ENCODE data around the gene LETM1. TPM values are rescaled to one million over a fixed set of nuclear protein-coding genes. Genes with fewer than 3 reads are reported as not detected.

LETM1 gene
- polyA plus RNA-seq, 4 donors, result 18.7 to 30.1 (median 24.2) TPM

DNA sequence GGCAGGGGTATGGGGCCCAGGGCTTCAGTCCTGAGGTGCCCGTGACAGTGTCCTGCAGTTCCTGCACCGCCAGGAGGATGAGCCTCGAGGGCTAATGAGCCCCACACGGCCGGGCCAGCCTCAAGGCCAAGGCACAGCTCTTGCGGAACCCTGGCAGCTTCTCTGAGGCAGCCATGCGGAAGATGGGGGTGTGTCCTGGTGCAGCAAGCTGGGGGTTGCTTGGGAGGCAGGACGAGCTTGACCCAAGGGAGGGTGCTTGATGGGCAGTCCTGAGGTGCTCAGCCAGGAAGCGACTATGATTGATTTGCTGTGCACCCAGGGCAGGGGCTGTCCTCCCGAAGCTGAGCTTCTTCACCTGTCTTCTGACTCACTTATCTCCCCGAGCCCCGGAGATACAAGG lies 72.0 kb downstream of the LETM1 start:
- DNase-seq (ENCODE audit: low read depth in 4 of 4, low spot score in 2 of 4), result no peak

- DNase-seq (ENCODE audit: low read depth in 4 of 4, low spot score in 2 of 4), result no peak
These were observed 72.9 kb downstream of the LETM1 start for GRCh38 chr4:1783015-1783414.

DNA sequence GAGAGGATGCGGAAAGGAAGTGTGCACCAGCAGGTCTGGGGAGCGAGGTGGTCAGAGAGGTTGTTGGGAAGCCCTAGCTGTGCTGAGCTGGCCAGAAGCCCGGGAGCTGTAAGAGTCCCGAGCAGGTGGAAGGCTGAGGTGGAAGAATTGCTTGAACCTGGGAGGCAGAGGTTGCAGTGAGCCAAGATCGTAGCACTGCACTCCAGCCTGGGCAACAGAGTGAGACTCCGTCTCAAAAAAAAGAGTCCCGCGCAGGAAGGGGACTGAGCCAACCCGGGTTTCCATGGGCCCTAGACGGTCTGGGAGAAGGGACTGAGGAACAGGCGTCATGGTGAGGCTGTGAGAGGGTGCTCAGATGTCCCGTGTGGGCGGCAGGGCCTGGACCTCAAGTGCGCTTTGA lies 75.5 kb downstream of the LETM1 start:
- no peak for DNase-seq (ENCODE audit: low read depth in 4 of 4, low spot score in 2 of 4)

DNA sequence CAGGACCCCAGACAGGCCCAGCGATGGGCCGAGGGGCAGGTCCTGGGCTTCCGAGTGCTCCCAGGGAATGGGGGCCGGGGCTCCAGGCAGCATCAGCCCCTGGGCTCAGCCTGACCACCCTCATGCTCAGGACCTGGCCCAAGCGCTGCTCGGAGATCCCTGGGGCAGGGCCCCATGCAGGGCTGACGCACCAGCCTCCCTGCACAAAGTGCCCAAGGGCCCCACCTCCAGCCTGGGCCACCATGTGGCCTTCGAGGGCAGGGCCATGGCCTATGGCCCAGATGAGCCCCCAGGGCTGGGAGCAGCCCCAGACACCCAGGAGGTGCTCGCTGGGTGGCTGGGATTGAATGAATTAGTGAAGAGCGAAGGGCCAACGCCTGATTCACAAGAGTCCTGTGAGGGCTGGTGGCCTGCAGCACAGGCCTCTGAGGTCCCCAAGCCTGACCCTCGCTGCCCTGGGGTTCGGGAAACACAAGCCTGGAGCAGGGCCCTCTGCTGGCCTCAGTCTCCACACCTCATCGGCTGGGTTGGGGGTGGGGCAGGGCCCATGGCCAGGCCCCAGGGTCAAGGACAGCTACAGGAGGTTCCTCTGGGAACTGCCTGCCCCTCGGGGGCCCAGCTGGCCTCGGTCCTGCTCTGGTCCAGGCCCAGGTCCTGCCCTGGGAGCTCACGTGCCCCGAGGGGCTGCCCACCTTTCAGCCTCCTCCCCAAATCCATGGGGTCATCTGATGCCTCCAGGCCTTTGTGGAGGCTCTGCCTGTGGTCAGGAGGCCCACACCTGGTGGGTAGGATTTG lies 76.2 kb downstream of the LETM1 start:
- no peak for DNase-seq (ENCODE audit: low read depth in 4 of 4, low spot score in 2 of 4)

GRCh38 chr4:1778642-1779392 lies 77.1 kb downstream of the LETM1 start:
- no peak for DNase-seq (ENCODE audit: low read depth in 4 of 4, low spot score in 2 of 4)

- no peak for DNase-seq (ENCODE audit: low read depth in 4 of 4, low spot score in 2 of 4)
These were observed 77.9 kb downstream of the LETM1 start for GRCh38 chr4:1777822-1778641.

DNA sequence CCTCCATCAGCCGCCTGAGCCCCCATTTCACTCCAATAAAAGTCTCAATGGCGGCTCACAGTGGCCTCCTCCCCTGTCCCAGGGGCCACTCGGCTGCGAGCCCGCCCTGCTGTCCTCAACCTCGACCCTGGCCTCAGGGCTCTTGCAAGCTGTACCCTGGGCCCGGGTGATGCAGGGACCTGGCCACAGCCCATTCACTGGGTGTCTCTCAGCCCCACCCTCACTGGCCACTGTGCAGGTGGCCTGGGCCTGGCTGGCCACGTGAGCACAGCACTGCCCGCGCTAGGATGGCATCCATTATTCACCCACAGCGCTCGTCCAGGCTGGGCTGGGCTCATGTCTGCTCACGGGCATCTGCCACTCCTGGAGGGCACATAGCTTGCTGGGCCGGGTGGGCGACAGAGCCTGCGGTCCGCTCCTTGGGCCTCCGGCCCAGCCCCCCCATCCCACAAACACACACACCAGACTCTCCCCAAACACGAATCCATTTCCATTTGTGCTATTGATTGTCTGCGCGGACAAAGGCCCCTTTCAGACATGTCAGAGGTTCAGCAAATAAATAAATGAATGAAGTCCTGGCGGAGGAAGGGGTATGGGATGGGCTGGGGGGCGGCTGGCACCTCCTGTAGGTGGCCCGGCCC lies 79.3 kb downstream of the LETM1 start:
- DNase-seq (ENCODE audit: low read depth in 4 of 4, low spot score in 2 of 4), result no peak

DNA sequence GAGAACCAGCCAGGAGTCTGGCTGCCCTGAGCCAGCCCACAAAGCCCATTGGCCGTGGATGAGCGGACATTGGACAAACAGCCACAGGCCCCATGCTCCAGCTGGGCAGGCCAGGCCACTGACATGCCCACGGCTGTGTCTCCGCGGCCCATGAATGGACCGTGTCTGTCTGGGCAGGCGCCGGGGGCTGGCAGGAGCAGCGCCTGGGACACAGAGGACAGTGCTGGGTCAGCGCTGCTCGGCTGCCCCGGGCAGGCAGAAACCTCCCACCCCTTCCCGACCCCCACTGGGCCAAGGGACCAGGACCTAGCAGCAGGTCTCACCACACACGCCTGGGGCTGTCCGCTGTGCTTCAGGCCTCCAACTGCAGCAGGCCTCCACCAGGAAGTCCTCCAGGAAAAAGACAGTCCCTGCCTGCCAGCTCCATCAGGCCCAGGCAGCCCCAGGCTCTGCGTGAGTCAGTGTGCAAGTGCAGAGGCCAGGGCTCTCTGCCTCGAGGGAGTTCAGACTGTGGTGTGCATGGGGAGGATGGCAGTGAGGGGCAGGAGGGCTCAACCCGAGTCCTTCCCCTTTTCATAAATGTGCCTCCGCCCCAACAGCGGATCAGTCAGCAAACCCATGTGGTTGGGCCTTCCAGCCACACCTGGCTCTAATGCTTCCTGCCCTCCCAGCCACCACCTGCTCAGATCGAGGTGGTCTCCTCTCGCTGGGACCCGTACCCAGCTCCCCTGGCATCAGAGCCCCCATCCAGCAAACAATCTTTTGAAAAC lies 80.0 kb downstream of the LETM1 start:
- no peak for DNase-seq (ENCODE audit: low read depth in 4 of 4, low spot score in 2 of 4)

DNA sequence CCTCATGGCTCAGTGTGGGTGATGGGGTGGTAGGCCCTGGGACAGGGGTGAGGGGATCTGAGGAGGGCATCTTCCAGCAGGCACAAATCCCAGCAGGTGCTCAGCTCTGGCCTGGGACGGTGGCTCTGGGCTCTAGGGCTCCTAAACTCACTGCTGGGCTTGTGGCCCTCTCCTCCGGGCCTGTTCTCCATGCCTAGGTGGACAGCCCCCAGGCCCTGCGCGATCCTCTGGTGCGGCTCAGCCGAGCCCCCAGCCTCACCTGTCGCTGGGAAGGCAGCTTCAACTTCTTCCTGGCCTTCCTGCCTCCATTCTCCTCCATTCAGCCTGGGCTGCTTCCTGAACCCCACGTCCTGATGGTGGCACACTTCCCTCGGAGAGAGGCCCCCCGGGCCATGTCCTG lies 82.2 kb downstream of the LETM1 start:
- no peak for DNase-seq (ENCODE audit: low read depth in 4 of 4, low spot score in 2 of 4)

- DNase-seq (ENCODE audit: low read depth in 4 of 4, low spot score in 2 of 4), result no peak
These were observed 83.0 kb downstream of the LETM1 start for GRCh38 chr4:1772853-1773538.

GRCh38 chr4:1771555-1772305 lies 84.2 kb downstream of the LETM1 start:
- DNase-seq (ENCODE audit: low read depth in 4 of 4, low spot score in 2 of 4), result no peak

DNA sequence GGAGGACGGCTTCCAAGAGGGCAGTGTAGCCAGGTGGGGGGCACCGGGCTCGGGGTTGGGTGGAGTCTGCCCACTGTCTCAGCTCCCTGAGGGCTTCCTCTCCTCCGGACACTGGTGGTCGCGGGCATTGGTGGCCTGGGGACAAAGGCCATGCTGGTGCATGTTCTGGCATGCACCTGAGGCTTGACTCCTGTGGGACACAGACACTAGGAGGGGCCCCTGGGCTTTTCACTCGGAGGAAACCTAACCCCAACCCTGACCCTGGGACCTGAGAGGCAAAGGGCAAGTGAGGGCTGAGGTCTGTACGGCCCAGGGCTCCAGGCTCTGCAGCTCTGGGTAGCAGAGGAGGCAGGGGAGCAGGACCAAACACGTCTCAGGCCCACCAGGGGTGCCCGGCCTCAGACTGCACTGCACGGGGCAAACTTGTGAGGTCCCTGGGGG lies 85.1 kb downstream of the LETM1 start:
- no peak for DNase-seq (ENCODE audit: low read depth in 4 of 4, low spot score in 2 of 4)

GRCh38 chr4:1770245-1770644 lies 85.7 kb downstream of the LETM1 start:
- DNase-seq (ENCODE audit: low read depth in 4 of 4, low spot score in 2 of 4), result no peak

GRCh38 chr4:1769692-1770091 lies 86.3 kb downstream of the LETM1 start:
- DNase-seq (ENCODE audit: low read depth in 4 of 4, low spot score in 2 of 4), result no peak

- no peak for DNase-seq (ENCODE audit: low read depth in 4 of 4, low spot score in 2 of 4)
These were observed 87.5 kb downstream of the LETM1 start for GRCh38 chr4:1768367-1769034.

GRCh38 chr4:1767770-1768366 lies 88.1 kb downstream of the LETM1 start:
- DNase-seq (ENCODE audit: low read depth in 4 of 4, low spot score in 2 of 4), result no peak

- no peak for DNase-seq (ENCODE audit: low read depth in 4 of 4, low spot score in 2 of 4)
These were observed 88.7 kb downstream of the LETM1 start for GRCh38 chr4:1767061-1767769.
